ENCODE measurements around the gene RALGDS. TPM values are rescaled to one million over a fixed set of nuclear protein-coding genes. Genes with fewer than 3 reads are reported as not detected.

Gene RALGDS
- total RNA-seq, 1 experiment from 2014 or later, result 25.8 TPM

GRCh38 chr9:133131506-133131905 is 10.5 kb upstream of the RALGDS start:
- ATAC-seq (no peak), DNase-seq (ENCODE audit: low read depth, low spot score) (no peak)
- ChIA-PET POLR2A (no interaction called here), CTCF (no interaction called here)
- intact Hi-C loops (cut with micrococcal nuclease; ENCODE audit: unreplicated experiment) (no loop called here), in situ Hi-C loops (cut with HindIII; ENCODE audit: low pct_unique_long_range_greater_than_20kb, low sequenced_read_pairs) (no loop called here)
- H3K27me3 ChIP-seq (ENCODE audit: control insufficient read depth, insufficient read depth, low read length), result no peaks in the 10 kb centered on the region
- H3K4me1 ChIP-seq (ENCODE audit: control insufficient read depth, insufficient read depth, low read length), result peaks cover 42% of the 10 kb centered on the region
- TF ChIP-seq SIN3A (IDR thresholded peaks at IDR 0.05; ENCODE audit: borderline replicate concordance, insufficient read depth, low read depth, low read length), result no peak
- no peak for TF ChIP-seq POLR2AphosphoS5 (IDR thresholded peaks at IDR 0.05; ENCODE audit: low read depth, low read length)
- TF ChIP-seq TCF7L2 (IDR thresholded peaks at IDR 0.05; ENCODE audit: low read depth, low read length), result no peak
- TF ChIP-seq, protein P1, sequence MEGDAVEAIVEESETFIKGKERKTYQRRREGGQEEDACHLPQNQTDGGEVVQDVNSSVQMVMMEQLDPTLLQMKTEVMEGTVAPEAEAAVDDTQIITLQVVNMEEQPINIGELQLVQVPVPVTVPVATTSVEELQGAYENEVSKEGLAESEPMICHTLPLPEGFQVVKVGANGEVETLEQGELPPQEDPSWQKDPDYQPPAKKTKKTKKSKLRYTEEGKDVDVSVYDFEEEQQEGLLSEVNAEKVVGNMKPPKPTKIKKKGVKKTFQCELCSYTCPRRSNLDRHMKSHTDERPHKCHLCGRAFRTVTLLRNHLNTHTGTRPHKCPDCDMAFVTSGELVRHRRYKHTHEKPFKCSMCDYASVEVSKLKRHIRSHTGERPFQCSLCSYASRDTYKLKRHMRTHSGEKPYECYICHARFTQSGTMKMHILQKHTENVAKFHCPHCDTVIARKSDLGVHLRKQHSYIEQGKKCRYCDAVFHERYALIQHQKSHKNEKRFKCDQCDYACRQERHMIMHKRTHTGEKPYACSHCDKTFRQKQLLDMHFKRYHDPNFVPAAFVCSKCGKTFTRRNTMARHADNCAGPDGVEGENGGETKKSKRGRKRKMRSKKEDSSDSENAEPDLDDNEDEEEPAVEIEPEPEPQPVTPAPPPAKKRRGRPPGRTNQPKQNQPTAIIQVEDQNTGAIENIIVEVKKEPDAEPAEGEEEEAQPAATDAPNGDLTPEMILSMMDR (IDR thresholded peaks at IDR 0.05), result no peak
- TF ChIP-seq, protein P2, sequence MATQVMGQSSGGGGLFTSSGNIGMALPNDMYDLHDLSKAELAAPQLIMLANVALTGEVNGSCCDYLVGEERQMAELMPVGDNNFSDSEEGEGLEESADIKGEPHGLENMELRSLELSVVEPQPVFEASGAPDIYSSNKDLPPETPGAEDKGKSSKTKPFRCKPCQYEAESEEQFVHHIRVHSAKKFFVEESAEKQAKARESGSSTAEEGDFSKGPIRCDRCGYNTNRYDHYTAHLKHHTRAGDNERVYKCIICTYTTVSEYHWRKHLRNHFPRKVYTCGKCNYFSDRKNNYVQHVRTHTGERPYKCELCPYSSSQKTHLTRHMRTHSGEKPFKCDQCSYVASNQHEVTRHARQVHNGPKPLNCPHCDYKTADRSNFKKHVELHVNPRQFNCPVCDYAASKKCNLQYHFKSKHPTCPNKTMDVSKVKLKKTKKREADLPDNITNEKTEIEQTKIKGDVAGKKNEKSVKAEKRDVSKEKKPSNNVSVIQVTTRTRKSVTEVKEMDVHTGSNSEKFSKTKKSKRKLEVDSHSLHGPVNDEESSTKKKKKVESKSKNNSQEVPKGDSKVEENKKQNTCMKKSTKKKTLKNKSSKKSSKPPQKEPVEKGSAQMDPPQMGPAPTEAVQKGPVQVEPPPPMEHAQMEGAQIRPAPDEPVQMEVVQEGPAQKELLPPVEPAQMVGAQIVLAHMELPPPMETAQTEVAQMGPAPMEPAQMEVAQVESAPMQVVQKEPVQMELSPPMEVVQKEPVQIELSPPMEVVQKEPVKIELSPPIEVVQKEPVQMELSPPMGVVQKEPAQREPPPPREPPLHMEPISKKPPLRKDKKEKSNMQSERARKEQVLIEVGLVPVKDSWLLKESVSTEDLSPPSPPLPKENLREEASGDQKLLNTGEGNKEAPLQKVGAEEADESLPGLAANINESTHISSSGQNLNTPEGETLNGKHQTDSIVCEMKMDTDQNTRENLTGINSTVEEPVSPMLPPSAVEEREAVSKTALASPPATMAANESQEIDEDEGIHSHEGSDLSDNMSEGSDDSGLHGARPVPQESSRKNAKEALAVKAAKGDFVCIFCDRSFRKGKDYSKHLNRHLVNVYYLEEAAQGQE (IDR thresholded peaks at IDR 0.05; ENCODE audit: insufficient read depth in 1 of 2, low read depth in 2 of 2, low read length in 1 of 2), result no peak
- H3K27ac ChIP-seq (ENCODE audit: low read length), result no peak overlapping the region
- H3K4me3 ChIP-seq (ENCODE audit: low read depth in 2 of 2, low read length in 2 of 2), result no peak overlapping the region
- no TSS peak for BruUV-seq (replicated peaks)
- H3K9me3 ChIP-seq (ENCODE audit: control insufficient read depth, insufficient read depth, low read depth, low read length), result no peaks in the 10 kb centered on the region
- no peaks in the 10 kb centered on the region for H3K36me3 ChIP-seq (ENCODE audit: control insufficient read depth, insufficient read depth, low read length)

- in situ Hi-C loops (cut with HindIII; ENCODE audit: low pct_unique_long_range_greater_than_20kb, low sequenced_read_pairs) (no loop called here), intact Hi-C loops (cut with micrococcal nuclease; ENCODE audit: unreplicated experiment) (no loop called here)
- ATAC-seq, result no peak
- ChIA-PET CTCF (no interaction called here), POLR2A (no interaction called here)
- H3K4me1 ChIP-seq (ENCODE audit: control insufficient read depth, insufficient read depth, low read length), result peaks cover 37% of the 10 kb centered on the region
- TF ChIP-seq, protein P2 (IDR thresholded peaks at IDR 0.05; ENCODE audit: insufficient read depth in 1 of 2, low read depth in 2 of 2, low read length in 1 of 2), result no peak
- TF ChIP-seq POLR2AphosphoS5 (IDR thresholded peaks at IDR 0.05; ENCODE audit: low read depth, low read length), result no peak
- H3K27me3 ChIP-seq (ENCODE audit: control insufficient read depth, insufficient read depth, low read length), result no peaks in the 10 kb centered on the region
- no peak for DNase-seq (ENCODE audit: low read depth, low spot score)
- H3K36me3 ChIP-seq (ENCODE audit: control insufficient read depth, insufficient read depth, low read length), result no peaks in the 10 kb centered on the region
- H3K9me3 ChIP-seq (ENCODE audit: control insufficient read depth, insufficient read depth, low read depth, low read length), result no peaks in the 10 kb centered on the region
- BruUV-seq (replicated peaks), result no TSS peak
- H3K4me3 ChIP-seq (ENCODE audit: low read depth in 2 of 2, low read length in 2 of 2), result no peak overlapping the region
- H3K27ac ChIP-seq (ENCODE audit: low read length), result no peak overlapping the region
Observed at GRCh38 chr9:133130685-133131244, 9.7 kb upstream of the RALGDS start.
